Prostate gland (tissue), 2 donors: ENCODE results near the gene PDGFD.

Source experiments
- CTCF ChIP-seq, 4 experiments: fragments of 200-600 bp in 2 of 4; fragments of 450-650 bp in 2 of 4; sonication (generic) in 2 of 4; IDR thresholded peaks; 1 replicate in 3 of 4; 2 replicates in 1 of 4; pipeline ENCODE4 v1.5.1; 2016 to 2019; ENCODE audit warnings: antibody characterized with exemption in 4 of 4, mild to moderate bottlenecking in 2 of 4, moderate library complexity in 2 of 4
- POLR2A ChIP-seq: fragments of 450-650 bp; IDR thresholded peaks from one replicate; pipeline ENCODE4 v1.6.1; 2016; ENCODE audit warnings: antibody characterized with exemption, mild to moderate bottlenecking
- POLR2AphosphoS5 ChIP-seq: sonication (generic); formaldehyde crosslinking; IDR thresholded peaks from one replicate; pipeline ENCODE4 v1.6.1; 2017; ENCODE audit warnings: antibody characterized with exemption

- TF ChIP-seq CTCF (IDR thresholded peaks at IDR 0.05) (no peak), POLR2AphosphoS5 (no peak), POLR2A (no peak)
These were observed 291.9 kb downstream of the PDGFD start for GRCh38 chr11:103871923-103872551.
